Smooth muscle cell (in vitro differentiated cells): ENCODE results near the gene PEAK1. TPM values are rescaled to one million over a fixed set of nuclear protein-coding genes. Genes with fewer than 3 reads are reported as not detected.
A peak's percentile ranks its signal among the peaks of the same experiment; 100 is the strongest.

ENCODE experiments used
- DNase-seq: peaks from one replicate; lab custom pipeline; 2025; ENCODE audit not compliant: unreplicated experiment; lab: John Stamatoyannopoulos, UW
- H2AFZ ChIP-seq: fragments of 200-600 bp; sonication (generic); 2 replicates; pipeline ENCODE4 v1.6.0; 2016; ENCODE audit warnings: antibody characterized with exemption, low read depth, mild to moderate bottlenecking
- H3F3A ChIP-seq: fragments of 200-600 bp; sonication (generic); 2 replicates; pipeline ENCODE4 v1.6.0; 2017; ENCODE audit warnings: antibody characterized with exemption, low read depth
- H3K27ac ChIP-seq: fragments of 200-600 bp; sonication (generic); 2 replicates; pipeline ENCODE4 v1.5.1; 2016; ENCODE audit warnings: low read depth, mild to moderate bottlenecking
- H3K27me3 ChIP-seq: fragments of 200-600 bp; sonication (generic); 2 replicates; pipeline ENCODE4 v1.6.1; 2016; ENCODE audit warnings: low read depth, mild to moderate bottlenecking
- H3K36me3 ChIP-seq: fragments of 200-600 bp; sonication (generic); 2 replicates; pipeline ENCODE4 v1.5.1; 2016; ENCODE audit warnings: low read depth
- H3K4me1 ChIP-seq: fragments of 200-600 bp; sonication (generic); 2 replicates; pipeline ENCODE4 v1.5.1; 2016; ENCODE audit warnings: low read depth
- H3K4me2 ChIP-seq: fragments of 200-600 bp; sonication (generic); 2 replicates; pipeline ENCODE4 v1.6.0; 2016; ENCODE audit warnings: mild to moderate bottlenecking
- H3K4me3 ChIP-seq: fragments of 200-600 bp; sonication (generic); 2 replicates; pipeline ENCODE4 v1.5.1; 2016; ENCODE audit warnings: mild to moderate bottlenecking
- H3K79me2 ChIP-seq: fragments of 200-600 bp; sonication (generic); 2 replicates; pipeline ENCODE4 v1.6.0; 2016; ENCODE audit warnings: low read depth, mild to moderate bottlenecking
- H3K9ac ChIP-seq: fragments of 200-600 bp; sonication (generic); 2 replicates; pipeline ENCODE4 v1.6.0; 2016; ENCODE audit warnings: low read depth
- H3K9me3 ChIP-seq: fragments of 200-600 bp; sonication (generic); replicated peaks from 2 replicates; pipeline ENCODE4 v1.5.1; 2016; ENCODE audit warnings: low read depth
- H4K20me1 ChIP-seq: fragments of 200-600 bp; sonication (generic); 2 replicates; pipeline ENCODE4 v1.6.0; 2016; ENCODE audit warnings: low read depth
- WGBS: methylation state at CpG from one replicate; pipeline ENCODE4 v1.1.7; 2016; ENCODE audit warnings: low lambda C conversion rate; 5-methylcytosine and 5-hydroxymethylcytosine counted together
- polyA plus RNA-seq: library from polyadenylated mRNA; unstranded; fragments of >200 nt; fragmentation: Nextera tagmentation; extraction: Ambion mirVana; gene quantifications from 2 replicates; pipeline ENCODE4 v1.2.1, GENCODE V29; 2016
- total RNA-seq: library from RNA; depleted of rRNA; stranded (reverse); fragments of >200 nt; gene quantifications from 2 replicates; pipeline ENCODE4 v1.2.3, GENCODE V29; 2014
- TF ChIP-seq, protein P1 (sequence below): fragments of 200-600 bp; sonication (generic); IDR thresholded peaks from 2 replicates; pipeline ENCODE4 v1.5.1; 2017; ENCODE audit warnings: borderline replicate concordance, mild to moderate bottlenecking, antibody characterized with exemption; ENCODE audit not compliant: insufficient read depth, poor library complexity, severe bottlenecking

Gene PEAK1
- total and polyA plus RNA-seq, 2 experiments from 2014 or later, result 5.6 to 21.9 TPM

DNA sequence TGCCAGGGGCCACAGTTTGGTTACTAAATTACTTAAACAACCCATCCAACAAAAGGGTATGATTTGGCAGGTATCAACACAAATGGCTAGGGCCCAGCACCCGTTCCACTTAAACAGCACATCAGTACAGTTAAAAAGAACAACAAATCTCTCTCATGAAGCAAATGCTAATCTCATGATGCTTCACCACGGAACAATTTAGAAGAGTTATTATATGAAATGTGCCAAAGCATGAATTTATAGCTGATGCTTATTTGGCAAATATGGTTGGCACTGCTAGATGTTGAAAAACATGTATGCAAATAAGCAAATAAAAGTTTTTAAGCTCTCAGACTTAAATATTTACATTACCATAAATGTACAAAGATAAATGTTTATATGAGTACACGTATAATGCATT, 2.3 kb downstream of the PEAK1 start:
- Histone ChIP-seq H3F3A (no peaks in the 10 kb centered on the region), H3K9me3 (no peaks in the 10 kb centered on the region), H3K27ac (peak overlapping the region; percentile 89), H3K27me3 (no peaks in the 10 kb centered on the region), H4K20me1 (peaks cover 56% of the 10 kb centered on the region), H3K4me1 (peaks cover 35% of the 10 kb centered on the region), H3K79me2 (peaks cover 86% of the 10 kb centered on the region), H2AFZ (no peak overlapping the region), H3K4me3 (peak overlapping the region; percentile 88), H3K36me3 (no peaks in the 10 kb centered on the region), H3K4me2 (peak overlapping the region; percentile 85), H3K9ac (peak overlapping the region; percentile 92)
- TF ChIP-seq, protein P1, sequence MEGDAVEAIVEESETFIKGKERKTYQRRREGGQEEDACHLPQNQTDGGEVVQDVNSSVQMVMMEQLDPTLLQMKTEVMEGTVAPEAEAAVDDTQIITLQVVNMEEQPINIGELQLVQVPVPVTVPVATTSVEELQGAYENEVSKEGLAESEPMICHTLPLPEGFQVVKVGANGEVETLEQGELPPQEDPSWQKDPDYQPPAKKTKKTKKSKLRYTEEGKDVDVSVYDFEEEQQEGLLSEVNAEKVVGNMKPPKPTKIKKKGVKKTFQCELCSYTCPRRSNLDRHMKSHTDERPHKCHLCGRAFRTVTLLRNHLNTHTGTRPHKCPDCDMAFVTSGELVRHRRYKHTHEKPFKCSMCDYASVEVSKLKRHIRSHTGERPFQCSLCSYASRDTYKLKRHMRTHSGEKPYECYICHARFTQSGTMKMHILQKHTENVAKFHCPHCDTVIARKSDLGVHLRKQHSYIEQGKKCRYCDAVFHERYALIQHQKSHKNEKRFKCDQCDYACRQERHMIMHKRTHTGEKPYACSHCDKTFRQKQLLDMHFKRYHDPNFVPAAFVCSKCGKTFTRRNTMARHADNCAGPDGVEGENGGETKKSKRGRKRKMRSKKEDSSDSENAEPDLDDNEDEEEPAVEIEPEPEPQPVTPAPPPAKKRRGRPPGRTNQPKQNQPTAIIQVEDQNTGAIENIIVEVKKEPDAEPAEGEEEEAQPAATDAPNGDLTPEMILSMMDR, result no peak
- 59% methylated on average over 3 of the region's 3 CpGs for WGBS
- no peak for DNase-seq

DNA sequence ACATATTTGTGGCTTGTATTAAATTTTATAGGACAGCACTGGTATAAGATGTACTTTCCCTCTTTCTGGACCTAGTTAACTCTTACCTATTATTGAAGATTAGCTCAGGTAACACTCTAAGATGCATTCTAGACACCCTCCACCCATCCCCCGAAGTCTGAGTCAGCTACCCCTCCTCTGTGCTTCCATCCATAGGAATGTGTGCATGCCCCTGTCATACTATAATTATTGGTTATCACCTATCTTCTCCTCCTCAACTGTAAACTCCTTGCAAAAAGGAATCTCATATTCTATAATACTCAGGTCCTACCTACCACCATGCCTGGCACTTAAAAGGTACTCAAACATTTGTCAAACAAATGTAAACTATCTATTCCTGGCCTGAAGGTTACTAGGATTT, 3.0 kb downstream of the PEAK1 start:
- 0% methylated on average over 1 of the region's 1 CpG for WGBS
- Histone ChIP-seq H3K4me1 (peaks cover 29% of the 10 kb centered on the region), H3K9ac (no peak overlapping the region), H3K9me3 (no peaks in the 10 kb centered on the region), H3K79me2 (peaks cover 86% of the 10 kb centered on the region), H4K20me1 (peaks cover 59% of the 10 kb centered on the region), H3K27ac (no peak overlapping the region), H3F3A (no peaks in the 10 kb centered on the region), H2AFZ (no peak overlapping the region), H3K4me2 (peak overlapping the region; percentile 37), H3K4me3 (no peak overlapping the region), H3K27me3 (no peaks in the 10 kb centered on the region), H3K36me3 (no peaks in the 10 kb centered on the region)
- DNase-seq, result no peak
- TF ChIP-seq, protein P1, result no peak

DNA sequence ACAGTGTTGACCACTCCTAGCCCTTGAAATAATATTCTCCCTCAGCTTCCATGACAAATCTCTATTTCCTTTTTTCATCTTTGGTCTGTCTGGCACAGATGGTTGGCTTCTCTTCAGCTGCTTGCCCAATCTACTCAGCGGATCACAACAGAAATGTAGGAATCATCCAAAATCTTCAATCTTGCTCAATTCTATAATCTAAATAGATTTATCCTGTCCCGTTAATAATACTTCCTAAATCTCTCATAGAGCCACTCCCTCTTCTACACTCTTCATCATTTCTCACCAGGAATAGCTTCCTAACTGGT, 3.8 kb downstream of the PEAK1 start:
- H3K27me3 ChIP-seq, result no peaks in the 10 kb centered on the region
- H3F3A ChIP-seq, result no peaks in the 10 kb centered on the region
- H3K4me1 ChIP-seq, result peaks cover 22% of the 10 kb centered on the region
- peaks cover 86% of the 10 kb centered on the region for H3K79me2 ChIP-seq
- no peak overlapping the region for H3K9ac ChIP-seq
- peaks cover 68% of the 10 kb centered on the region for H4K20me1 ChIP-seq
- H3K4me3 ChIP-seq, result no peak overlapping the region
- no peak overlapping the region for H3K4me2 ChIP-seq
- TF ChIP-seq, protein P1, result no peak
- H3K9me3 ChIP-seq, result no peaks in the 10 kb centered on the region
- no peak for DNase-seq
- H3K27ac ChIP-seq, result no peak overlapping the region
- no peaks in the 10 kb centered on the region for H3K36me3 ChIP-seq
- WGBS, result 86% methylated on average over 2 of the region's 2 CpGs
- no peak overlapping the region for H2AFZ ChIP-seq

DNA sequence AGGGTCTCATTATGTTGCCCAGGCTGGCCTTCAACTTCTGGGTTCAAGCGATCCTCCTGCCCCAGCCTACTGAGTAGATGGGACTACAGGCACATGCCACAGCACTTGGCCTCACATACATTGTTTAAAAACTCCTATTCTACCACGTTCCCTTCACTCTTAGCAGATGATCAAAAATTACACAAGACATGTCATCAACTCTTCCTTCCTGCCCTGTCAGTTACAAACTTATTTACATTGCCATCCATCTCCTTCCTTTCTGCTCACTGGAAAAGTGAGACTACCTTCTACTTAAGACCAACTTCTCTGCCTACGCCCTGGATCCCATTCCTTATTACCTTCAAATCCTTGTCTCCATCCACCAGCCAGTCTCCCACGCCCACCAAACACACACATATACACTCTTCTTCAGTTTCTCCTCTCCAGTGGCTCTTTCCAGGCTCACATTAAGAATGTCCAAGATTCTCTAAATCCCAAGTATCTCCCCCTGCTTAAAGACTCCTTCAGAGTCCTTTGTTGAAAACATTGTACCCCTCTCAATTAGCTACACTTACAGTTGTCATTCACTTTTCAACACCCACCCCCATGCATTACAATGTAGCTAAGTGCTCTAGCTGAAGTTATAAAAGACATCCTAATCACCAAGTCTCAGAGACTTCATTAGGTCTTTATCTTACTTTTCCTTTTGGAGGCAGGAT, 4.3 kb downstream of the PEAK1 start:
- DNase-seq, result no peak
- no peaks in the 10 kb centered on the region for H3F3A ChIP-seq
- no peak overlapping the region for H3K4me3 ChIP-seq
- H3K27ac ChIP-seq, result no peak overlapping the region
- WGBS, result 93% methylated on average over 4 of the region's 4 CpGs
- peaks cover 88% of the 10 kb centered on the region for H3K79me2 ChIP-seq
- H4K20me1 ChIP-seq, result peaks cover 73% of the 10 kb centered on the region
- H3K4me1 ChIP-seq, result peaks cover 22% of the 10 kb centered on the region
- TF ChIP-seq, protein P1, result no peak
- H3K36me3 ChIP-seq, result no peaks in the 10 kb centered on the region
- no peaks in the 10 kb centered on the region for H3K27me3 ChIP-seq
- H3K4me2 ChIP-seq, result no peak overlapping the region
- no peak overlapping the region for H2AFZ ChIP-seq
- H3K9ac ChIP-seq, result no peak overlapping the region
- H3K9me3 ChIP-seq, result no peaks in the 10 kb centered on the region
